ENCODE measurements around the gene SLC22A1.
"Not testable (repeated sequence)": the region's sequence is repeated elsewhere in the genome, so short reads cannot be mapped to it uniquely, and the experiment has no call there.

The SLC22A1 gene

GRCh38 chr6:160135907-160136655 lies 14.5 kb downstream of the SLC22A1 start:
- no peak for DNase-seq (ENCODE audit: low spot score)
- TF ChIP-seq CTCF (IDR thresholded peaks at IDR 0.05; ENCODE audit: borderline replicate concordance, control extremely low read depth, extremely low read depth, insufficient read depth, missing control alignments), result no peak
- in situ Hi-C loops (cut with MboI; ENCODE audit: low sequenced_read_pairs, unreplicated experiment), result loop anchor here (25.0 kb wide), 1 partner anchor 326 kb away; no protein-coding TSS in a partner anchor

GRCh38 chr6:160137130-160137988 lies 15.7 kb downstream of the SLC22A1 start:
- in situ Hi-C loops (cut with MboI; ENCODE audit: low sequenced_read_pairs, unreplicated experiment), result loop anchor here (25.0 kb wide), 1 partner anchor 325 kb away; no protein-coding TSS in a partner anchor
- DNase-seq (ENCODE audit: low spot score), result no peak
- TF ChIP-seq CTCF (IDR thresholded peaks at IDR 0.05; ENCODE audit: borderline replicate concordance, control extremely low read depth, extremely low read depth, insufficient read depth, missing control alignments), result no peak

GRCh38 chr6:160137989-160138835 lies 16.6 kb downstream of the SLC22A1 start:
- in situ Hi-C loops (cut with MboI; ENCODE audit: low sequenced_read_pairs, unreplicated experiment), result loop anchor here (25.0 kb wide), 1 partner anchor 324 kb away; no protein-coding TSS in a partner anchor
- peak; percentile 72 for DNase-seq (ENCODE audit: low spot score)
- TF ChIP-seq CTCF (IDR thresholded peaks at IDR 0.05; ENCODE audit: borderline replicate concordance, control extremely low read depth, extremely low read depth, insufficient read depth, missing control alignments), result peak; percentile 59

- in situ Hi-C loops (cut with MboI; ENCODE audit: low sequenced_read_pairs, unreplicated experiment), result loop anchor here (25.0 kb wide), 1 partner anchor 323 kb away; no protein-coding TSS in a partner anchor
- no peak for DNase-seq (ENCODE audit: low spot score)
Observed at GRCh38 chr6:160138839-160139419, 17.3 kb downstream of the SLC22A1 start.

GRCh38 chr6:160139420-160139851 lies 17.8 kb downstream of the SLC22A1 start:
- TF ChIP-seq CTCF (IDR thresholded peaks at IDR 0.05; ENCODE audit: borderline replicate concordance, control extremely low read depth, extremely low read depth, insufficient read depth, missing control alignments), result no peak
- in situ Hi-C loops (cut with MboI; ENCODE audit: low sequenced_read_pairs, unreplicated experiment), result loop anchor here (25.0 kb wide), 1 partner anchor 323 kb away; no protein-coding TSS in a partner anchor
- DNase-seq (ENCODE audit: low spot score), result no peak

More at GRCh38 chr6:160138839-160139419, 17.3 kb downstream of the SLC22A1 start:
- TF ChIP-seq CTCF (IDR thresholded peaks at IDR 0.05; ENCODE audit: borderline replicate concordance, control extremely low read depth, extremely low read depth, insufficient read depth, missing control alignments), result no peak

GRCh38 chr6:160140493-160140892 lies 18.9 kb downstream of the SLC22A1 start:
- in situ Hi-C loops (cut with MboI; ENCODE audit: low sequenced_read_pairs, unreplicated experiment), result loop anchor here (25.0 kb wide), 1 partner anchor 322 kb away; no protein-coding TSS in a partner anchor
- not testable (repeated sequence) for DNase-seq (ENCODE audit: low spot score)
